AML-193 (cell line): Measurements from ENCODE around the gene PGS1.

Source experiments
- DNase-seq, 2 experiments: peaks; one replicate each; lab custom pipeline; 2025; lab: John Stamatoyannopoulos, UW

Gene PGS1

DNA sequence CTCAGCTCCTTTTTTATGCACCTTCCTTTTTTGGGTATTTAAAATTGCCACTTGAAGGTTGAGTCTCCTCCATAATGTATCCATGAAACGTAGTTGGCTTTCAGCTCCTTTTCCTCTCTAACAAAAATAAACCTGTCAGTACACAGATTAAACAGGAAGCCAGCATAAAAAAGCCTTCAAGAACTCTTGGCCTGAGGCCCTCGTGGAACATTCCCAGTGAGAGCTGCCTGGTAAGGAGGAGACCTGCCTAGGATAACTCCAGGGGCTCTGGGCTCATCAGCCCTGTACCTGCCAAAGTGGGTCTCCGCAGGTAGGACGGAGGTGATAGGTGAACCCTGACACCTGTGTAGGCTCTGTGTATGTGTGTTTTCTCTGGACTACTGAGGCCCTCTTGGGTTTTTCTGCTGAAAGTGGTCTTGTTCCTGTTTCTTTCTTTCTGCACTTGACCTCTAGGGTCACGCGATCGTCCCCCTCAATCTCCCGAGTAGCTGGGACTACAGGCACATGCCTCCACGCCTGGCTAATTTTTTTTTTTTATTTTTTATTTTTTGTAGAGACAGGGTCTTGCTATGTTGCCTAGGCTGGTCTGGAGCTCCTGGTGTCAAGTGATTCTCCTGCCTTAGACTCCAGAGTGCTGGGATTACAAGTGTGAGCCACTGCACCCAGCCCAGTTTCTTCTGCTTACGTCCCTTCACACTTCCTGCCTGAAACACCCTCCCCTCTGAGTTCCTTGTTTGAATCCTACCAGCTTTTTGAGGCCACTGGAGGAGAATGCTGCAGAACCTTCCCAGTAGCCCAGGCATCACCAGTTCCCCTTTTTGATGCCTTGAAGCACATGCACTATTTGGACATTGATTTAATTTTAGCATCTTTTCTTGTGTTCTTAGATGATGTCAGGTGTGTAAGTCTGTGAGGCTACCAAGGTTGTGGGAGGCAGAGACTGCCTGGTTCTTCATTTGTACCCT lies 9.8 kb downstream of the PGS1 start:
- peak; percentile 96 to 97 for DNase-seq

DNA sequence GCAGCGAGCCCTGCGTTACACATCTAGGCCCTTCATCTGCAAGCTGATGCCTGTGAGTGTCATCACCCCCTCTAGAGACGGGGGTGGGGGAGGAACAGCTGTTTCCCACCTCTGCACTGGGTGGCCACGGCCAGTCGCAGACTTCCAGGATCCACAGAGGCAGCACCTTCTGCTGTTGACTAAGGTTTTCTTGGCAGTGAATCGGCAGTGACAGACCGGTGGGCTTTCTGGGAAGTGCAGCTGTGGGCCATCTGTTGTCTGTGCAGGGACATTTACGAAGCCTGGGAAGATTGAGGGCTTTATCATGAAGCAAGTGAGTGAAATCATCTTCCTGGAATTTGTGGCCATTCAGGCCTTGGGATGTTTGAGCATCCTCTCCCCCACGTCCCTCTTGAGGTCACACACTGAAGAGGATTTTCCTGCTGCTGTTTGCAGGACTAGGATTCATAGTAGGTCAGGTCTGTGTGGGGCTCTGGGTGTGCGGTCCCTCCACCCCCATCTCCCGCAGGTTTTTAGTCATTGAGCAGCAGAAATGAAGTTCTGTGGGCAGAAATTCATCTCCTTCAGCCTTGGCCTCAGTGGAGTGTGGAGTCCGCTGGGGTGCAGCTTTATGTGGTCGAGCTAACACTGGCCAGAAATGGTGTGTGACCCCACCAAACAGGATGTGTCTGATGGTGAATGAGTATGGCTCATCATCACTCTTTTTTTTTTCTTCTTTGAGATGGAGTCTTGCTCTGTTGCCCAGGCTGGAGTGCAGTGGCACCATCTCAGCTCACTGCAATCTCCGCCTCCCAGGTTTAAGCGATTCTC lies 12.0 kb downstream of the PGS1 start:
- no peak for DNase-seq

DNA sequence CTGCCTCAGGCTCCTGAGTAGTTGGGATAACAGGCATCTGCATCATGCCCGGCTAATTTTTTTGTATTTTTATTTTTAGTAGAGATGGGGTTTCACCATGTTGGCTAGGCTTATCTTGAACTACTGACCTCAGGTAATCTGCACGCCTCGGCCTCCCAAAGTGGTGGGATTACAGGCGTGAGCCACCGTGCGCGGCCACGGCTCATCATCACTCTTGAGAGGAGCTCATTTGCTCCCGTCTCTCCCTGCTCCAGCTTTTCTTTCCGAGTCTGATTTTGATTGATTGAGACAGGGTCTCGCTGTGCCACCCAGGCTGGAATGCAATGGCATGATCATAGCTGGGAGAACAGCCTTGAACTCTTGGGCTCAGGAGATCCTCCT lies 12.6 kb downstream of the PGS1 start:
- DNase-seq = no peak

DNA sequence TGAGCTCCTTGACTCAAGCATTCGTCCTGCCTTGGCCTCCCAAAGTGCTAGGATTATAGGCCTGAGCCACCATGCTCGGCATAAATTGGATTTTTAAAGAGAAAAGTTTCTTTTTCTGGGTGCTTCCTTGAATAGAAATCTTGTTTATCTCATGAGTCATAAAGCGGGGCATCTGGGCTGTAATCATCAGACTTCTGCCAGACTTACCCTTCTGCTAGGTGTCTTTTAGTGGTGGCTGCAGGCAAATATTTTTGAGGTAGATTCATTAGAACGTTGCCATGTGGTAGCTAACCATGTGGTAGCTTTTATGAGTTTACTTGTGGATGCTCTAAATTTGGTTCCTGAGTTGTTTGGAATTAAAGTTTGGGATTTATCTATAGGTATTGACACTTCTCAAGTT lies 13.4 kb downstream of the PGS1 start:
- no peak for DNase-seq

DNA sequence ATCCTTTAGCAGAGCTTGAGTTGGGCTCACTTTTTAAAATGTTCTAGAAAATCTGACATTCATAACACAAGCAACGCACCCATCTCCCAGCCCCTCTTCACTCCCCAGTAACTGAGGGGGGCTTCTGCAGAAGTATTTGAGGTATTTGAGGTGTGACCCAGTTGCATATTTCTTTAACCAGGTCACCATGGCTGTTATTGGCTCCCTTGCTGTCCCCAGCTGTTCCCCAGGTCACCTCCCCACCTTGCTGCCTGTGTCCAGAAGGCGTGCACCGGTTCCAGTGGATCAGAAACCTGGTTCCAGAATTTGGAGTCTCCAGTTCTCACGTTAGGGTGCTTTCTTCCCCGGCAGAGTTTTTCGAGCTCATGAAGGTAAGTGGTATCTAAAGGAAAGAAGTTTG lies 13.8 kb downstream of the PGS1 start:
- DNase-seq = no peak

DNA sequence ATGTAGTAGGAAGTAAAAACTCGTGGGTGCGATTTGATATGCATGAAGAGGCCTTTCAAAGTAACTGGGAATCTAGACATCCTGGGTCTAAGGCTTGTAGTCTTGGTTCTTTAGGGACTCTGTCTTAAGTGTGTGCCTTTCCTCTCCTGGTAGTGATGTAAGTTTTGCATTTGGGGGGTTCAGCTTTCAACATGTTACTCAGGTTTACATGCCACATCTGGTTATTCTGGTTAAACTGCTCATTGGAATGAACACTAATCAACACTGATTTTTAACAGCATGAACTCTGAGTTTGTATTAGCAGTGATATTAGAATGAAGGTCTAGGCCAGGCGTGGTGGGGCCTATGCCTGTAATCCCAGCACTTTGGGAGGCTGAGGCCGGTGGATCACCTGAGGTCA lies 15.1 kb downstream of the PGS1 start:
- no peak for DNase-seq

DNA sequence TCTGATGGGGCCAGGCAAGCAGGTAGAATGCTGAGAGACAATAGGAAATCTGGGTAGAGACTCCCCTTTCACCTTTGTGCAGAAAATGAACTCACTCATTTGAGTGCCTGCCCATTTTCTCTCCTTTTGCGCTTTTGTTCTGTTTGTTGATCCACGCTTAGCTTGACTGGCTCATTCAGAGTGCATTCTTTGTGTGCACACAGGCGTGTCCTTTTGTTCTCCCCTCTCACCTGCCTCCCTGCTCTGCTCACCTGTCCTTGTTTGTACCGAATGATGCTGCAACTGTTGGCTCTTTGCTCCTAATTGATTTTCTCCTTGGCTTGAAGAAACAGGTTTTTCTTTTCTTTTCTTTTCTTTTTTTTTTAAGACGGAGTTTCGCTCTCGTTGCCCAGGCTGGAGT lies 15.8 kb downstream of the PGS1 start:
- no peak for DNase-seq

DNA sequence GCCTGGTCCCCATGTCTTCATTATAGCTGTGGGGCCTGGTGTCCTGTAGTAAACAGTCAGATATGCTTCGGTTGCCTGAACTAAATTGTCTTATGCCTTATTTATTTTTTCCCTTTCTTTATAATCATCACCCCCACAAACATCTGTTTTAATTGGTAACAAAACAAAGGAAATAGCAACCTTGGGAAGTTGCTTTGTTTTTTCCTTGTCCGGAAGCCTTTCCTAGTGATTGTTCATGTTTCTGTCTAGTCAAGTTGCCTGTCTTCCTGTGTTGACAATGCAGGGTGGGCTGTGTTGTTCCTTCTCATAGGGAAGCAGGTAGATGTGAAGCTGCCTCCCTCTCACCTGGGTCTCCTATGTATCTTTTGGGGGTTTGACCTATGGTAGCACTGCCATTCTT lies 16.7 kb downstream of the PGS1 start:
- DNase-seq = no peak

DNA sequence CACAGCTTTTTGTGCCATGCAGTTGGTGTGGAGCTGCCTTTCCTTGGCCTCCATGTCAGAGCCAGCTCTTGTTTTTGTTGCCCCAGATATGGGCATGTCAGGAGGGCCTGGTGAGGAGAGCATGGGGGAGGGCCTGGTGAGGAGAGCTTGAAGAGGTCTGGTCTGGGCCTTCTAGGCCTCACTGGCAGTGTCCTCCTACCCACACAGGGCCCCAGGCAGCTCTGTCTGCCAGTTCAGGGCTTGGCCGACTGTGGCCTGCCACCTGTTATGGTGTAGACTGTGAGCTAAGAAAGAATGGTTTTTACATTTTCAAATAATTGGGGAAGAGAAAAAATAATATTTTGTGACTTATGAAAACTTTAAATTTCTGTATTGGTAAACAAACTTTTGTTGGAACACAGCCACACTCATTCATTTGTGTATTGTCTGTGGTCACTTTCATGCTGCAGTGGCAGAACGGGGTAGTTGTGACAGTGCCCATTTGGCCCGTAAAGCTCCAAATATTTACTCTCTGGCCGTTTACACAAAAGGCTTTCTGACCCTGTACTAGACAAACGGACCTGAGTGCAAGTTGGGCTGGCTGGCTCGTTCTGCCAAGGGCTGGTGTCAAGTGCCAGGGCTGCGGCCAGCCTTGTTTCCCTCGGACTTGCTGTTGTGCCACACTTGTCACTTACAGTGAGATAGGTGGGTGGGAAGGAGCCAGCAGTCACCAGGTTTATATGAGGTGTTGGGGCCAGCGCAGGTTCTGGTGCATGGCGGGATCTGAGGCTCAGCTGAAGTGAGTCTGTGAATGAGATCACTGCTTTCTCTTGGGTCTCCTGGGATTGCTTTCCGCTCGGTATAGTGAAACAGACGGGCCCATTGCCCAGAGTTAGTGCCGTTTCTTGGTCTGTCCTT lies 18.2 kb downstream of the PGS1 start:
- DNase-seq = no peak

DNA sequence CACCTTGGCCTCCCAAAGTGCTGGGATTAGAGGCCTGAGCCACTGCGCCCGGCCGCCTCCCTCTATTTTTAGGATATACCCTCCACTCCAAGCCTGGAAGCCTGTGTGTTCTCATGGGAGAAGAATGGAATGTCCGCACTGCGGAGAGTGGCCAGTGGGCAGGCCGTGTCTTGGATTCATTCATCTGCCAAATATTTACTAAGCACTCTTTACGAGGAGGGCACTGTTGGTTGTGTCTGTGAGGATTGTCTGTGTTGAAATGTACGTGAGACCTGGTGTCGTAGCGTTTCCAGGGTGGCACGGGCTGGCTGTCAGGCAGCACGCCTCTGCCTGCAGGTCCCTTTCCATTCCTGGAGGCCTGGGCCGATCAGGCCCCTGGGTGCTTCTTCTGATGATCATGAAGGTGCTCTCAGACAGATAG lies 19.2 kb downstream of the PGS1 start:
- no peak for DNase-seq

DNA sequence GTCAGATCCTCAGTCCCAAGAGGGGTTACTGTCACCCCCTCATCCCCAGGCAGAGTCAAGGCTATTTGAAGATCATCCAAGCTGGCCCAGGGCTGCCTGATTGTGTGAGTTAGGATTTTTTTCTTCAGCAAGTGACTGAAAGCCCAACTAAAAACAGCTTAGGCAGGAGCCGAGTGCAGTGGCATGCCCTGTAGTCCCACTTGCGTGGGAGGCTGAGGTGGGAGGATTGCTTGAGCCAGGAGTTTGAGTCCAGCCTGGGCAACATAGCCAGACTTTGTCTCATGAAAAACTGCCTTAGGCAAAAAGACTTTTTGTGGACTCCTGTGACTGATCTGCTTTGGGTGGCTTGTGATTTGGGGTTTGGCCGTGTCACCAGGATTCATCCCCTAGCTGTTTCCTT lies 19.9 kb downstream of the PGS1 start:
- no peak for DNase-seq

DNA sequence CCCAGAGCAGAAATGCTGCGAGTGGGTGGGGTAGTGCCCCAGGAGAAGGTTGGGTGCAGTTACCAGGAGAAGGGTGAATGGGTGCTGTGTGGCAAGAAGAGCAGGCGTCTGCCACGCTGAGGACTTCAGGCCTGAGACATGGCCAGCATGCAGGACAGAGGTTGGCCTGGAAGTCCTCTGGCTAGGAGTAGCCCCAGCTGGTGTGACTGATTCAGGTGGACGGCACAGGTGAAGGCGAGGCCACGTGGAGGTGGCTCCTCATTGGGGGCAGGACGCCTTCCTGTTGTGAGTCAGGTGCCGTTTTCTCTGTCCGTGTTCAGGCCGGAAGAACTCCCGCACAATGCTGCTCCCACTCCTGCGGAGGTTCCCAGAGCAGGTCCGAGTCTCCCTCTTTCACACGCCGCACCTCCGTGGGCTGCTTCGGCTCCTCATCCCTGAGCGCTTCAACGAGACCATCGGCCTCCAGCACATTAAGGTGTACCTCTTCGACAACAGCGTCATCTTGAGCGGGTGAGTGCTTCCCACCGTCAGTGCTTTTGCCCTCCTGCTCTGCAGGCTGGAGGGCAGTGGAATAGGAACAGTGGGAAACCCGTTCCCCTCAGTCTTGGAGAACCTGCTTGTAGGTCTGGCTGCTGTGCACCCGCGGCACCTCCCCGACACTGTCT lies 20.7 kb downstream of the PGS1 start:
- DNase-seq = no peak

DNA sequence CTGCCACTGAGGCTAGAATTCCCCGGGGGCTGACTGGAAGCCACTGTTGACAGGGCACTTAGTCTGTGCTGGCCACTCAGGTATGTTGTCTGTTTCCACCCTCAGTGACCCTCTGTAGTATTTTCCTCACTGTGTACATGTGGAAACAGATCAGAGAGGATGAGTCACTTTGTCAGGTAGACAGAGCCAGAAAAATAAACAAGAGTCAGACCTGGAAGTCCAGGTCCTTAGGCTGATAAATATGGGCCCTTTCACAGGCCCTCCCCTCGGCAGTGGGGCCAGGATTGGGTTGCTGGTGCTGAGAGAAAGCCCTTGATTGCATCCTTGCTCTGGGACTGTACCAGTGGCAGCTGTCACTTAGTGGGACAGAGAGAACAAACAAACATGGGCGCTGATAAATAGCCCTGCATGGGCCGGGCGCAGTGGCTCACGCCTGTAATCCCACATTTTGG lies 21.3 kb downstream of the PGS1 start:
- no peak for DNase-seq

DNA sequence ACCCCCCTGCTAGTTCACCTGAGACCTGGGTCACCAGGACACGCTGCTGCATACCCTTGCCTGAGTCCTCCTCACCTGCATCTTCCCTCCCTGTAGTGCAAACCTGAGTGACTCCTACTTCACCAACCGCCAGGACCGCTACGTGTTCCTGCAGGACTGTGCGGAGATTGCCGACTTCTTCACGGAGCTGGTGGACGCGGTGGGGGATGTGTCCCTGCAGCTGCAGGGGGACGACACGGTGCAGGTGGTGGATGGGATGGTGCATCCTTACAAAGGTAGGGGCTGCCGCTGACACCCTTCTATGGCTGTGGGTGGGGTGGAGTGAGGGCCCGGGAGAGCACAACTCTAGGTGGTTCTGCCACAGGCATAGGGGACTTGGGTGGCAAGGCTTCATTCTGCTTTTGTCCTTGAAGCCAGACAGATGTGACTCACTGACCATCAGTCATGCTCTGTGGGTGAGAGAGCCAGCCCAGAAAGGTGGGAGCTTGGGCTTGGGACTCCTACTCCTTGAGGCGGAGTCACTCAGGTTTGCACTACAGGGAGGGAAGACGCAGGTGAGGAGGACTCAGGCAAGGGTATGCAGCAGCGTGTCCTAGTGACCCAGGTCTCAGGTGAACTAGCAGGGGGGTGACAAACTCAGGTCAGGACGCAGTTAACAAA lies 22.3 kb downstream of the PGS1 start:
- no peak for DNase-seq

DNA sequence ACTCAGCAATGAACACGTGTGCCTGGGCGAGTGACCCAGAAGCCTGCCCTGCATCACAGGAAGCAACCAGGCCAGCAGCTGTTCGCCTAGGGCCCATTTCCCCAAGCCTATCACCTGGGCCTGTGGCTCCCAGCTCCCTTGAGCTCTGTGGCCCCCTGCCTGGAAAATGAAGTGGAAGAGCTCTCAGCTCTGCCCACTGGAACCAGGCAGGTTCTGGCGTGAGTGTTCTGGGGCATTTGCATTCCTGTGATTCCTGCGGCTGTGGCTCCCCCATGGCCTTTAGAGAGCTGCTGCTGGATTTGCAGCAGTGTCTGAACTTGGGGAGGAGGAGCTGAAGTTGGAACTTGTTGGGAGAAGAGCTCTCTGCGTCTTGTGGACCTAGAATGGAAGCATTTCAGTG lies 22.8 kb downstream of the PGS1 start:
- DNase-seq = no peak

DNA sequence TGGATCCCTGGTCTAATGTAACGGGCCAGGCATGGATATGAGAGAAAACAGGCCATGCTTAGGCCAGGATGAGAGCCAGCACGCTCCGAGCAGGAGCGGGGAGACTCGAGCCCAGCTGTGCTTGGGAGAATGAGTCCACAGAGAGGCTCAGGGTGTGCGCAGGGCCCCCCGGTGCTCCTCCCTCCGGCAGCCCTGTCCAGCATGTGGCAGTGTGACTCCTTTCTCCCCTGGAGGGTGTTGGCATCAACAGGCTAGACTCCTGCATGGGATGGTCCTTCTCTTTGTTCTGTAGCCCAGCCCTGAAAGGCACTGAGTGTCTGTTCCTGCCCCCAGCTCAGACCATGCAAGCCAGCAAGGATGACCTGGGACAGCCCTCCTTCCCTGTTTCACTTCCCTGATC lies 23.4 kb downstream of the PGS1 start:
- DNase-seq = no peak

DNA sequence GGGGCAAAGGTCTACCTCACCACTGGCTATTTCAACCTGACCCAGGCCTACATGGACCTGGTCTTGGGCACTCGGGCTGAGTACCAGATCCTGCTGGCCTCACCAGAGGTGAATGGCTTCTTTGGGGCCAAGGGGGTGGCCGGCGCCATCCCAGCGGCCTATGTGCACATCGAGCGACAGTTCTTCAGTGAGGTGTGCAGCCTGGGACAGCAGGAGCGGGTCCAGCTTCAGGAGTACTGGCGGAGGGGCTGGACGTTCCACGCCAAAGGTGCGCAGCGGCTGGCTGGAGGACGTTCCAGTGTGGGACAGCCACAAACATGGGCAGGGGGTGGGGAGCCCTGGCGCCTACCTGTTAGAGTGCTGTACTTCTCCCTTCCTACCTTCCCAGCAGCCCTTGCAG lies 25.4 kb downstream of the PGS1 start:
- no peak for DNase-seq

DNA sequence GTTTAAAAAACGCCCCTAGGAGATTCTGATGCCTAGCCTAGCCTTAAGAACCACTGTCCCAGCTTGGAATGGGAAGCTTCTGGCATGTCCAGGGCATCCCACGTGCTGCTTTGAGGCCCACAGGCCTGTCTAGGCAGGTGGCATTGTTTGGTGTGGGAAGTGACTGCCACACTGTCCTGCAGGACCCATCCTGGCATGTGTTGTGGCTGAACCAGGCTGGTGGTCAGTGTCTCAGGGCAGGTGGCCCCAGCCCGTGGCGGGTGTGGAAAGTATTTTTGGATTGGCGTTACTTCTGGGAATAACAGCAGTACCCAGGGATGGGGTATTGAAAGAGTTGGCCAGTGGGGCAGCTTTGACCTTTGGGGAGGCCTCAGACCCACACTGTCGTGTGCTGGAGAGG lies 27.9 kb downstream of the PGS1 start:
- DNase-seq = no peak

DNA sequence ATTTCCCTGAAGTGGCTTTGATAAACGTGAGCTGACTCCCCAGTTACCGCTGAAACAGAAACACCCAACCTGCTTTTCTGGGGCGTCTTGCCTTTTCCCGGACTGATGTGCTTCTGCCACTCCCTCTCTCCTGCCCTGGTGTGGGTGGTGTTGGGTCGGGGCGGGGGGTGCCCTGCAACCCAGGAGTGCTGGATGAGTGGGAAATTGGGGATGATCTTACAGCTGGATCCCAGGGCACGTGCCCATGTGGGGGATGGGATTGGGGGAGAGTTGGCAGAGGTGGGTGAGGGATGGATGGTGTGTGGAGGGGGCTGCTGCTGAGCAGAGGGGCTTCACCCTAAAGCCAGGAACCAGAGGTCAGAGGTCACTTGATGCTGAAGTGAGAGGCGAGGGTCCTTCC lies 28.5 kb downstream of the PGS1 start:
- DNase-seq = no peak

DNA sequence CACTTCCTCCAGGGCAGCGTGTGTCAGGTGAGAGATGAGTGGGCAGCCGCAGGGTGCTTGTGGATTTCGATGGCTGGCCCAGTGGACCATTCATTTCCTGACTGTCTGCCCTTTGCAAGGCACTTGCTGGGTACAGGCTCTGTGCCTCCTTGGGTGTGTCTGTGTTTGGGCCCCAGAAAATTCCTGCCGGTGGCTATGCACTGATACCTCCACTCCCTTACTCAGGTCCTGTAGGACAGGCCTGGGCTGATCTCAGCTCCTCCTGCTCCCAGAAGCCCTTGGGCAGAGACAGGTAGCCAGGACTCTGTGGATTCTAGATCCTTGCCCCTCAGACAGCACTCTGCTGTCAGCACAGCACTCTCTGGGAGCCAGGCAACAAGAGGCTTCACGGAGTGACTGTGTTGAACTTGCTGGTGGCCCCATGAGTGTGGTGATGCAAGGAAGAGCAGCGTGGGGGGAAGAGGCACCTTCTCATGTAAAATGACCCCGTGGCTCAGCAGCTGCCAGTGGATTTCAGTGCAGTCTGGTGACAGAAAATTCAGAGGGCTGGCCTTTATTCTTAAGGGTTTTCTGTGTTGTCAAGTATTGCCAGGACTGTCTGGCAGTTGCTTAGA lies 29.0 kb downstream of the PGS1 start:
- no peak for DNase-seq
